GM18951 (cell line): Measurements from ENCODE around the gene LAG3.

Source experiments
- POLR2A ChIP-seq: IDR thresholded peaks from 4 replicates; pipeline ENCODE4 v1.6.1; 2011; ENCODE audit warnings: mild to moderate bottlenecking; ENCODE audit not compliant: insufficient read length, insufficient read depth; ENCODE audit errors: extremely low read depth
- in situ Hi-C: fragments of 300-500 bp; cut with MboI; formaldehyde crosslinking; loops from one replicate; pipeline ENCODE4 v1.12.0; 2022; ENCODE audit warnings: low sequenced_read_pairs, mixed read lengths, inconsistent platforms; ENCODE audit not compliant: unreplicated experiment

The LAG3 gene

DNA sequence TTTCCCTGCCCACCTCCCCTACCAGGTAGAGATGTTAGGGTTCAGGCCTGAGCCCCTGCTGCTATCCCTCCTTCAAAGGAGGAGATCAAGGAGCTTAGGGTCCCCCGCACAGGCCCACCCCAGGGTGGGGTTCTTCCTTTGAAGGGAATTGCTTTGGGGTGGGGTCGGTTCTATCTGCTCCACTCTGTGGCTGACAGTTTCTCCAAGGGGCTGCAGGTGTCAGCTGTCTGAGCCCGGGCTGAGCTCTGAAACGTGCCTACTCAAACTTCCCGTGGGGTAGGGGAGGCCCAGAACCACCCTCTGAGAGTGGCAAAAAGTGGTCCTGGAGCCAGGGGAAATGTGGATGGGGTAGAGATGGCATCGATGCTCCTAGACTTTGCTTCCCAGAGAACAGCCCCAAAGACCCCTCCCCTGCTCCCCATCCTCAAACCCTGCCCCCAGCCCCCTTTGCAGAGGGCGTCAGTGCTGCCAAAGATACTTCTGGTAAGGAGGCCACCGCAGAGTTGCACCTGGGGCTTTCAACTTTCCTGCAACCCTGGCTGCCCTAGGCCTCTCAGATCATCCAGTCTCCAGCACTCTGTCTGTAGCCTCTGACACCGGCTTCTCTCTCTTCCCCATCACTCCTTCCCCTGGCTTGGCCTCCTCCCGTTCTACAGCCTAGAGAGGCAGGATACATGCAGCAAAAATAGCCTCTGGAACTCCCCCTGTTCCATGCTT is 10.7 kb downstream of the LAG3 start:
- no peak for TF ChIP-seq POLR2A
- in situ Hi-C loops: no loop called here

DNA sequence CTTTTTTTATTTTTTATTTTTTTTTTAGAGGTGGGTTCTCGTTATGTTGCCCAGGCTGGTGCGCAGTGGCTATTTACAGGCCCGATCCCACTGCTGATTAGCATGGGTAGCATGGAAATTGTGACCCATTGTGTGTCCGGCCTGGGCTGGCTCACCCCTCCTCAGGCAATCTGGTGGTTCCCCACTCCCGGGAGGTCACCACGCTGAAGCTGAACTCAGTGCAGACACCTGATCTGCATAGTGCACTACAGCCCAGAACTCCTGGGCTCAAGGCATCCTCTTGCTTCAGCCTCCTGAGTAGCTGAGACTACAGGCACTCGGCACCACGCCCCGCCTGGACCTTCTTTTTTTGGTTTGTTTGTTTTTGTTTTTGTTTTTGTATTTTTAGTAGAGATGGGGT is 11.5 kb downstream of the LAG3 start:
- no peak for TF ChIP-seq POLR2A
- in situ Hi-C loops: no loop called here

DNA sequence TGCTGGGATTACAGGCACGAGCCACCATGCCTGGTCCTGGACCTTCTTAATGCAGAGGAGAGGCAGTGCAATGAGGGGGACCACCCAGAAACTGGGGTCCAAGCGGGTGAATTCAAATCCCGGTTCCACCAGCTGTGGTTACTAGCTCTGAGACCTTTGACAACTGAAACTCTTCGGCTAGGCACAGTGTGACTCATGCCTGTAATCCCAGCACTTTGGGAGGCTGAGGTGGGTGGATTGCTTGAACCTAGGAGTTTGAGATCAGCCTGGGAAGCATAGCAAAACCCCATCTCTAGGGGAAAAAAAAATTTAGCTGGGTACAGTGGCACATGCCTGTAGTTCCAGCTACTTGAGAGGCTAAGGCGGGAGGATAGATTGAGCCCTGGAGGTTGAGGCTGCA is 12.0 kb downstream of the LAG3 start:
- no peak for TF ChIP-seq POLR2A
- in situ Hi-C loops: no loop called here

DNA sequence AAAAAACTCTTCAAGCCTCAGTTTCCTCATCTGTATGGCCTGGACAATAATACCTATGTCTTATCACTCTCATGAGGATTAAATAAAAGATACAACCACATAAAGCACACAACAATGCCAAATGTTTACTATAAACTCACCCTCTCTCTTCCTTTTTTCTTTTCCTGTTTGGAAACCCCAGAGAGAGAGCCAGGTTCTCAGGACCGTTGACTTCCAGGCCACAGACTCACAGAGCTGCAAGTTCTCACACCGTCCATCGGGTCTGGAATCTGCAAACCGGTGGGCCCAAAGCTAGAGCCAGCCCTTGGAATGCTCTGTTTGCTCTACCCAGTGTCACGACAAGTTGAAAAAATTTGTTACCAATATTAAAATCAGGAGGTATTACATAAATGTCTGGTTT is 12.4 kb downstream of the LAG3 start:
- TF ChIP-seq POLR2A: no peak
- in situ Hi-C loops: no loop called here

DNA sequence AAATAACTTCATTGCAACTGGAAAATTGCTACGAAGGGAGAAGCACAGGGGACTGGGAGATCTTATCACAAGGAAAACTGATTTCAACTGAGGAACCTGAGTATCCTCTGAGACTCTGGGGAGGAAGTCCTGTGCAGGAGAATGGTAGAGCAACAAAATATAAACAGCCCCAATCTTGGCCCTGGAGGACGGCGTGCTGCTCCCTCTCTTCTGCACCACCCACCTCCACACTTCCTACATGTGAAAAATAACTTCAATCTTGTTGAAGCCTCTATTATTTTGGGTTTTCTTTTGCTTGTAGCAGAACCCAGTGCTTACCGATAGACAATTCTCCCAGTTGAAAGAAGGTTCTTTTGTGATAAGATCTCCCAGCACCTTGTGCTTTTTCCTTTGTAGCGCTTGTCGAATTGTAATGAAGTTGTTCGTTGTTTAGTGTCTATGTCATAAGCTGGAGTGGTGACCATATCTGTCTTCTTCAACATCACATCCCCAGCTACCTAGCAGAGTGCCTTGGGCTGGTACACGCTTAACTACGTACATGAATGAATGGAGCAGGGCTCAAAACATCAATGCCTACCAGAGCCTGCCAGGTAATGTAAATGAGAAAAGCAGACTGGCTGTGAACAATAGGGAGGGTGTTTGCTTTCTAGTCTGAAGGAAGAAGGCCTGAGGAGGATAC is 14.2 kb downstream of the LAG3 start:
- in situ Hi-C loops: no loop called here
- no peak for TF ChIP-seq POLR2A

DNA sequence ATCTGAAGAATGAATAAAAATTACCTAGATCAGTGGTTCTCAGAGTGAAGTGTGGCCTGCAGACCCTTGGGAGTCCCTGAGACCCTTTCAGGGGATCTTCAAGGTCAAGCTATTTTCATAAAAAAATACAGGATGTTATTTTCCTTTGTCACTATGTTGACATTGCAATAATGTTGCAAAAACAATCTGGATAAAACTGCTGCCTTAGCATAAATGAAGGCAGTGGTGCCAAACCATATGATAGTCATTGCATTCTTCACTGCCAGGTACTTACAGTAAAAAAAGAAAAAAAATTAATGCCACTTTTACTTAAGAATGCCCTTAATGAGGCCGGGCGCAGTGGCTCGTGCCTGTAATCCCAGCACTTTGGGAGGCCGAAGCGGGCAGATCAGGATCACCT is 15.0 kb downstream of the LAG3 start:
- in situ Hi-C loops: no loop called here
- TF ChIP-seq POLR2A: no peak

DNA sequence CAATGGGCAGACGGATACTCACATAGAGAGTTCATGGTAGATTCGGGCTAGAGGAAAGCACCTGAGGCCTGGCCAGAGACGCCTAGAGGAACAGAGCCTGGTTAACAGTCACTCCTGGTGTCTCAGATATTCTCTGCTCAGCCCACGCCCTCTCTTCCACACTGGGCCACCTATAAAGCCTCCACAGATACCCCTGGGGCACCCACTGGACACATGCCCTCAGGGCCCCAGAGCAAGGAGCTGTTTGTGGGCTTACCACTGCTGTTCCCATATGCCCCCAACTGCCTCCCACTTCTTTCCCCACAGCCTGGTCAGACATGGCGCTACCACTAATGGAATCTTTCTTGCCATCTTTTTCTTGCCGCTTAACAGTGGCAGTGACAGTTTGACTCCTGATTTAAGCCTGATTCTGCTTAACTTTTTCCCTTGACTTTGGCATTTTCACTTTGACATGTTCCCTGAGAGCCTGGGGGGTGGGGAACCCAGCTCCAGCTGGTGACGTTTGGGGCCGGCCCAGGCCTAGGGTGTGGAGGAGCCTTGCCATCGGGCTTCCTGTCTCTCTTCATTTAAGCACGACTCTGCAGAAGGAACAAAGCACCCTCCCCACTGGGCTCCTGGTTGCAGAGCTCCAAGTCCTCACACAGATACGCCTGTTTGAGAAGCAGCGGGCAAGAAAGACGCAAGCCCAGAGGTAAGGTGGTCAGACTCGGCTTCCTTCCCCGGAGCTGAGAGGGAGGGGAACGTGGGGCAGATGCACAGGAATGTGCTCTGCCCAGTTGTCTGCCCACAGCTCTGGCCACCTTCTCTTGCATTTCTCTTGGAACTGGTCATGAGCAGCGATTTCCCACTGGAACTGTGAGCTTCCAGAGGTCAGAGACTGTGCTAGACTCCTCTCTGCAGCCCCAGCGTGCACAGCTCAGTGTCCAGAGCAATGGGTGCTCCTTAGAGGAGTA is 16.9 kb downstream of the LAG3 start, which contains the start of gene CD4:
TSS of gene CD4 (plus strand) at position 557 of the 953 bp plus-strand sequence. CDS start 10,611 bp downstream, outside the sequence.
- in situ Hi-C loops: no loop called here

DNA sequence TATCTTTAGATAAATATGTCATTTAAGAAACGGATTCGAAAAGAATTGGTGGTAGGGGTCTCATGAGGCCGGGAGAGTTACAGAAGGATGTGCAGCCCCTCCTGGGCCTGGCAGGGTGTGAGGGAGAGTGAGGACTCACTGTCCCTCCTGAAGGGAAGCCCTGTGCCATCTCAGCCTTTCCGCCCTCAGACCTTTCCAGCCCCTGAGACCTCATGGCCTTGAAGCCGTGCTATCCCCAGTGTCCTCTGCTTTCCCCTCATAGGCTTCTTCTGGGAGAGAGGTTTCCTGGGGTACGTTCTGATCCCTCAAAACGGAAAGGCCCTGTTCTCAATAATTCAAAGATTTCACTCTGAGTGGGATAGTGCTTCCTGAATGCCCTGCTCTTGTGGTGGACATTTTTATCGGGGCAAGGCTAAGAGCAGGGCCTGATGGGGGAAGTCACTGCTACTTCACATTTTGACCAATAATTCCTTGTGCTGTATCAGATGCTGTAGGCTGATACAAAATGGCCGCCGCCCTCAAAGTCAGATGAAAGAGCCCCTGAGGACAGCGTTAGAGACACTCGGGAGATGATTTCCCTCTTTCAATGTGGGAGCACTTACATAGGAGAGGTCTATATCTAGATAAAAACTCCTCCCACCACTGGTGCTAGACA is 18.3 kb downstream of the LAG3 start:
- in situ Hi-C loops: no loop called here
- no peak for TF ChIP-seq POLR2A

More for the DNA sequence above, 16.9 kb downstream of the LAG3 start, which contains the start of gene CD4:
- TF ChIP-seq POLR2A: no peak

DNA sequence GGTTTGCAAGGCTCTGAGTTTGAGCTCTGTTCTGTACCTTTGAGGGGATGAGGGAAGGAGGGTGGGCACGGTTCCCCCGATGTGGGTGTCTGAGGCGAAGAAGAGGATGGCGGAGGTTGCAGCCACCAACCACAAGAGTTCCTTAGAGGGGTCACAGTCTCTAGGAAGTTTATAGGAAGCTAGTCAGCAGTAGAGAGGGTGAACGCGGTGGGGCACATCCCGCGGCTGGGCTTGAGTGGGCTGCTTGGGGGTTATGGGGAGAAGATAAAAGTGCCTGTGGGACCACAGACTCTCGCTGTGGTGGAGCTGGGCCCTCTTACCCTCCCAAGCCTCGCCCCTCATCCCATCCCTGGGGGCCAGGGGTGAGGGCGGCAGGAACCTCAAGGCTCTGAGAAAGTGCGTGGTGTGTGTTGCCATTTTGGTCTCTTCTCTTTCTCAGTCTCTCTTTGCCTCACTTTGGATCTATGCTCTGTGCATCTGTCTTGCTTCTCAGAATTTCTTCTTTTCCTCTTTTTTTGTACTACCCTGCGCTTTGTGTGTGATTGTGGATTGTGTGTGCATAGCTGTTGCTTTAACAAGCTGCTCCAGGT is 19.7 kb downstream of the LAG3 start:
- in situ Hi-C loops: no loop called here
- no peak for TF ChIP-seq POLR2A

DNA sequence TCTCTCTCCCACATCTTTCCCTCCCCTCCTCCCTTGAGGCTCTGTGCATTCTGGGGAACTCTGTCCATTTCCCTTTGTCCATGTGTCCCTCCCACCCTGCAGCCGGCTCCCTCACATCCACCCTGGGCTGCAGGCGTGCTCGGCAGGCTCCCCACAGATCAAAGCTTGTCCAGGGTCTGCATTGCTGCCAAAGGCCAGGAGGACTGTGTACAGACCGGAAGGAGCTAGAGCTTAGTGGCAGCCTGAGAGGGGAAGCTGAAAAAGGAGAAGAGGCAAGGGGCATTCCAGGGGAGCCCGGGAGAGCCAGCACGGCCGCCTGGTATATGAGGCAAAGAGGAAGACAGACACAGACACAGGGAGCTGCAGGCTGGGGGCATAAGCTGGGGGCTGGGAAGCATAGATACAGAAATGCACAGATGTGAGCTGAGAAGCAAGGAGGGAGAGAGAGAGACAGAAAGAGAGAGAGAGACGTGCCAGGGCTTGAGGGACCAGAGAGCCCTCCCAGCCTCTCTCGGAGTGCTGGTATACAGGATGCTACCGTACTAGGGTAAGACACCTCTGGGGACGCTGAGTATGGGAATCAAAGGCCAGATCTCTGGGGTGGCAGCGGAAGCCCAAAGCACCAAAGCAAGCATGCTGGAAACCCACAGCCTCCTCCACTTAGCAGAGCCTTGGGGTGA is 20.3 kb downstream of the LAG3 start:
- no peak for TF ChIP-seq POLR2A

DNA sequence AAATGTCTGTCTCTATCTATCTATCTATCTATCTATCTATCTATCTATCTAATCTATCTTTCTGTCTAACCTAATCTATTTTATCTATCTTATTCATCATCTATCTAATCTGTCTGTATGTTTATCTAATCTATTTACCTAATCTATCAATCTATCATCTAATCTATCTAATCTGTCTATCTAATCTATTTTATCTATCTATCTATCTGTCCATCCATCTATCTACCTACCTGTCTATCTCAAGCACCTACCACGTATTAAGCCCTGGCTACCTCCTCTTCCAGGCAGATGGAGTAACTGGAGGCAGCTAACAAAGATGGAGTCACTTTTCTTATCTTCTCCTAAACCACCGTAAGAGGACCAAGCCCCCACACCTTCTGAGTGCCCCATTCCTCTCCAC is 22.8 kb downstream of the LAG3 start:
- no peak for TF ChIP-seq POLR2A
- in situ Hi-C loops: no loop called here

More for the DNA sequence above, 20.3 kb downstream of the LAG3 start:
- in situ Hi-C loops: no loop called here

DNA sequence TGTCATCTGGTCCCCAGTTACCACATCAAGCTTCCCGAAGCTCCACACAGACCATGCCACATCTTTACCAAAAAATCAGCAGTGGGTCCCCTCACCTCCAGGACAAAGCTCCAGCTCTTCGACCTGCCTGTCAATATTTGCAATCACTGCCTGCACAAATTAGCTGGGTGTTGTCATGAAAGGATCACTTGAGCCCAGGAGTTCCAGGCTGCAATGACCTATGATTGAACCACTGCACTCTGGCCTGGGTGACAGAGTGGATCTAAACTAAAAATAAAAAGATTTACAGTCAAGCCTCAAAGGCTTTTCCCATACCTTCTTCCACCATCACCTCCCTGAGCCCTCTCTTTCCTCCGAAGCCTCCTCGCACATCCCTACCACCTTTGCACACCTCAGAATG is 24.3 kb downstream of the LAG3 start:
- in situ Hi-C loops: no loop called here
- TF ChIP-seq POLR2A: no peak
